Endothelial cell of umbilical vein (primary cell): ENCODE data around the gene GPA33.

Experiments
- CTCF ChIP-seq, 2 donors: IDR thresholded peaks; 1 replicate in 1 of 2; 2 replicates in 1 of 2; pipeline ENCODE4 v1.5.1; 2011; ENCODE audit warnings: low read length in 2 of 2, mild to moderate bottlenecking in 2 of 2, moderate library complexity in 2 of 2, control low read depth in 1 of 2, inconsistent platforms in 1 of 2, low read depth in 1 of 2; ENCODE audit not compliant: insufficient read depth in 1 of 2; ENCODE audit errors: extremely low read depth in 1 of 2
- EZH2 ChIP-seq: IDR thresholded peaks from 2 replicates; pipeline ENCODE4 v1.6.1; 2012; ENCODE audit warnings: borderline replicate concordance, low read depth, mild to moderate bottlenecking, moderate library complexity, low read length, inconsistent platforms; ENCODE audit not compliant: severe bottlenecking
- FOS ChIP-seq: IDR thresholded peaks from 2 replicates; pipeline ENCODE4 v1.6.1; 2011; ENCODE audit warnings: mild to moderate bottlenecking, low read length, moderate library complexity, borderline replicate concordance; ENCODE audit not compliant: insufficient read depth
- MAX ChIP-seq: IDR thresholded peaks from 2 replicates; pipeline ENCODE4 v1.6.1; 2011; ENCODE audit not compliant: insufficient read depth, insufficient read length
- MYC ChIP-seq: IDR thresholded peaks from one replicate; pipeline ENCODE4 v1.6.1; 2011; ENCODE audit warnings: mild to moderate bottlenecking, low read depth, low read length
- POLR2A ChIP-seq: IDR thresholded peaks from 2 replicates; pipeline ENCODE4 v1.6.1; 2012; ENCODE audit warnings: low read depth, mild to moderate bottlenecking, control low read depth, low read length
- POLR2AphosphoS5 ChIP-seq: IDR thresholded peaks from 2 replicates; pipeline ENCODE4 v1.6.1; 2012; ENCODE audit warnings: low read depth, mild to moderate bottlenecking, control low read depth, low read length, moderate library complexity; ENCODE audit not compliant: insufficient read depth

GRCh38 chr1:167086768-167087167 is 3.4 kb downstream of the GPA33 start:
- TF ChIP-seq EZH2 (no peak), CTCF (IDR thresholded peaks at IDR 0.05; ENCODE audit: extremely low read depth in 1 of 2, insufficient read depth in 1 of 2, low read depth in 1 of 2, low read length in 2 of 2) (no peak), POLR2A (no peak), POLR2AphosphoS5 (no peak), MAX (no peak), FOS (no peak), MYC (no peak)
